Chondrocyte (in vitro differentiated cells): Measurements from ENCODE around the gene TAS1R3. TPM values are rescaled to one million over a fixed set of nuclear protein-coding genes. Genes with fewer than 3 reads are reported as not detected.

ENCODE experiments used
- DNase-seq: peaks from one replicate; pipeline ENCODE4 v3.0.0; 2021; ENCODE audit warnings: mixed read lengths, low spot score
- H3K27ac Mint-ChIP-seq: one replicate; pipeline ENCODE4 v1.8.0; 2021; ENCODE audit warnings: mild to moderate bottlenecking, moderate library complexity, mixed read lengths; ENCODE audit not compliant: unreplicated experiment
- H3K27me3 Mint-ChIP-seq: 2 replicates; pipeline ENCODE4 v1.8.0; 2021; ENCODE audit warnings: low read depth, mixed read lengths
- H3K36me3 Mint-ChIP-seq: 2 replicates; pipeline ENCODE4 v1.8.0; 2021; ENCODE audit warnings: low read depth, mixed read lengths
- H3K4me1 Mint-ChIP-seq: 2 replicates; pipeline ENCODE4 v1.8.0; 2021; ENCODE audit warnings: low read depth, mild to moderate bottlenecking, mixed read lengths
- H3K4me3 Mint-ChIP-seq: one replicate; pipeline ENCODE4 v1.8.0; 2021; ENCODE audit warnings: mild to moderate bottlenecking, moderate library complexity, mixed read lengths; ENCODE audit not compliant: unreplicated experiment
- H3K9me3 Mint-ChIP-seq: 2 replicates; pipeline ENCODE4 v1.8.0; 2021; ENCODE audit warnings: low read depth, mixed read lengths
- total RNA-seq: library from RNA; stranded (reverse); gene quantifications from 3 replicates; pipeline ENCODE4 v1.2.1, GENCODE V29; 2021
- TF ChIP-seq, protein P1 (sequence below): fragments of 200-600 bp; sonication (generic); IDR thresholded peaks from 2 replicates; pipeline ENCODE4 v1.5.0; 2021; ENCODE audit warnings: antibody characterized with exemption, mild to moderate bottlenecking, moderate library complexity

Gene TAS1R3
- total RNA-seq, 1 donor from 2014 or later: 0.37 TPM

DNA sequence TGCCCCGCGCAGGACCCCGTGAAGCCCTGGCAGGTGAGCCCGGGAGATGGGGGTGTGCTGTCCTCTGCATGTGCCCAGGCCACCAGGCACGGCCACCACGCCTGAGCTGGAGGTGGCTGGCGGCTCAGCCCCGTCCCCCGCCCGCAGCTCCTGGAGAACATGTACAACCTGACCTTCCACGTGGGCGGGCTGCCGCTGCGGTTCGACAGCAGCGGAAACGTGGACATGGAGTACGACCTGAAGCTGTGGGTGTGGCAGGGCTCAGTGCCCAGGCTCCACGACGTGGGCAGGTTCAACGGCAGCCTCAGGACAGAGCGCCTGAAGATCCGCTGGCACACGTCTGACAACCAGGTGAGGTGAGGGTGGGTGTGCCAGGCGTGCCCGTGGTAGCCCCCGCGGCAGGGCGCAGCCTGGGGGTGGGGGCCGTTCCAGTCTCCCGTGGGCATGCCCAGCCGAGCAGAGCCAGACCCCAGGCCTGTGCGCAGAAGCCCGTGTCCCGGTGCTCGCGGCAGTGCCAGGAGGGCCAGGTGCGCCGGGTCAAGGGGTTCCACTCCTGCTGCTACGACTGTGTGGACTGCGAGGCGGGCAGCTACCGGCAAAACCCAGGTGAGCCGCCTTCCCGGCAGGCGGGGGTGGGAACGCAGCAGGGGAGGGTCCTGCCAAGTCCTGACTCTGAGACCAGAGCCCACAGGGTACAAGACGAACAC is 1.8 kb downstream of the TAS1R3 start:
- no peak for DNase-seq
- Mint-ChIP-seq H3K36me3 (no peaks in the 10 kb centered on the region), H3K9me3 (no peaks in the 10 kb centered on the region), H3K4me3 (no peak overlapping the region), H3K27me3 (no peaks in the 10 kb centered on the region), H3K27ac (no peak overlapping the region), H3K4me1 (peaks cover 9% of the 10 kb centered on the region)
- TF ChIP-seq, protein P1, sequence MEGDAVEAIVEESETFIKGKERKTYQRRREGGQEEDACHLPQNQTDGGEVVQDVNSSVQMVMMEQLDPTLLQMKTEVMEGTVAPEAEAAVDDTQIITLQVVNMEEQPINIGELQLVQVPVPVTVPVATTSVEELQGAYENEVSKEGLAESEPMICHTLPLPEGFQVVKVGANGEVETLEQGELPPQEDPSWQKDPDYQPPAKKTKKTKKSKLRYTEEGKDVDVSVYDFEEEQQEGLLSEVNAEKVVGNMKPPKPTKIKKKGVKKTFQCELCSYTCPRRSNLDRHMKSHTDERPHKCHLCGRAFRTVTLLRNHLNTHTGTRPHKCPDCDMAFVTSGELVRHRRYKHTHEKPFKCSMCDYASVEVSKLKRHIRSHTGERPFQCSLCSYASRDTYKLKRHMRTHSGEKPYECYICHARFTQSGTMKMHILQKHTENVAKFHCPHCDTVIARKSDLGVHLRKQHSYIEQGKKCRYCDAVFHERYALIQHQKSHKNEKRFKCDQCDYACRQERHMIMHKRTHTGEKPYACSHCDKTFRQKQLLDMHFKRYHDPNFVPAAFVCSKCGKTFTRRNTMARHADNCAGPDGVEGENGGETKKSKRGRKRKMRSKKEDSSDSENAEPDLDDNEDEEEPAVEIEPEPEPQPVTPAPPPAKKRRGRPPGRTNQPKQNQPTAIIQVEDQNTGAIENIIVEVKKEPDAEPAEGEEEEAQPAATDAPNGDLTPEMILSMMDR: no peak

DNA sequence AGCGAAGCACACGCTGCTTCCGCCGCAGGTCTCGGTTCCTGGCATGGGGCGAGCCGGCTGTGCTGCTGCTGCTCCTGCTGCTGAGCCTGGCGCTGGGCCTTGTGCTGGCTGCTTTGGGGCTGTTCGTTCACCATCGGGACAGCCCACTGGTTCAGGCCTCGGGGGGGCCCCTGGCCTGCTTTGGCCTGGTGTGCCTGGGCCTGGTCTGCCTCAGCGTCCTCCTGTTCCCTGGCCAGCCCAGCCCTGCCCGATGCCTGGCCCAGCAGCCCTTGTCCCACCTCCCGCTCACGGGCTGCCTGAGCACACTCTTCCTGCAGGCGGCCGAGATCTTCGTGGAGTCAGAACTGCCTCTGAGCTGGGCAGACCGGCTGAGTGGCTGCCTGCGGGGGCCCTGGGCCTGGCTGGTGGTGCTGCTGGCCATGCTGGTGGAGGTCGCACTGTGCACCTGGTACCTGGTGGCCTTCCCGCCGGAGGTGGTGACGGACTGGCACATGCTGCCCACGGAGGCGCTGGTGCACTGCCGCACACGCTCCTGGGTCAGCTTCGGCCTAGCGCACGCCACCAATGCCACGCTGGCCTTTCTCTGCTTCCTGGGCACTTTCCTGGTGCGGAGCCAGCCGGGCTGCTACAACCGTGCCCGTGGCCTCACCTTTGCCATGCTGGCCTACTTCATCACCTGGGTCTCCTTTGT is 2.6 kb downstream of the TAS1R3 start:
- H3K4me3 Mint-ChIP-seq: no peak overlapping the region
- no peaks in the 10 kb centered on the region for H3K9me3 Mint-ChIP-seq
- no peaks in the 10 kb centered on the region for H3K36me3 Mint-ChIP-seq
- TF ChIP-seq, protein P1: no peak
- no peak overlapping the region for H3K27ac Mint-ChIP-seq
- H3K4me1 Mint-ChIP-seq: peaks cover 9% of the 10 kb centered on the region
- H3K27me3 Mint-ChIP-seq: no peaks in the 10 kb centered on the region
- DNase-seq: no peak

DNA sequence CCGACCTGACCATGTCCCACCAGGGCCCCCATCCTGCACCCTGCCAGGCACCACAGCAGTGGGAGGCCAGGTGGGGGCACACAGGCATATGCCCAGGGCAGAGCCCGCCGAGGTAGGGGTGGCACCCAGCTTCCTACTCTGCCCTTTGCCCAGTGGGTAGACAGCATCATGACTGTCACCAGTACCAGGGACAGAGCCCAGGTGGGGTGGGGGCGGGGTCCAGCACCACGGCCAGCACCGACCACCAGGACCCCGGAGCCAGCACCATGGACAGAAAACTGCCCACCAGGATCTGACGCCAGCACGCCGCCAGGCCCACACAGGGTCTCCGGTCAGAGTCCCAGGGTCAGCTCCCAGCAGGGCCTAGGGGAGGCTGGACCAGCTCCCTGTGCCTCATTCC is 3.8 kb downstream of the TAS1R3 start:
- Mint-ChIP-seq H3K27ac (no peak overlapping the region), H3K27me3 (no peaks in the 10 kb centered on the region), H3K9me3 (no peaks in the 10 kb centered on the region), H3K36me3 (no peaks in the 10 kb centered on the region), H3K4me3 (no peak overlapping the region), H3K4me1 (peaks cover 9% of the 10 kb centered on the region)
- TF ChIP-seq, protein P1: no peak
- no peak for DNase-seq

DNA sequence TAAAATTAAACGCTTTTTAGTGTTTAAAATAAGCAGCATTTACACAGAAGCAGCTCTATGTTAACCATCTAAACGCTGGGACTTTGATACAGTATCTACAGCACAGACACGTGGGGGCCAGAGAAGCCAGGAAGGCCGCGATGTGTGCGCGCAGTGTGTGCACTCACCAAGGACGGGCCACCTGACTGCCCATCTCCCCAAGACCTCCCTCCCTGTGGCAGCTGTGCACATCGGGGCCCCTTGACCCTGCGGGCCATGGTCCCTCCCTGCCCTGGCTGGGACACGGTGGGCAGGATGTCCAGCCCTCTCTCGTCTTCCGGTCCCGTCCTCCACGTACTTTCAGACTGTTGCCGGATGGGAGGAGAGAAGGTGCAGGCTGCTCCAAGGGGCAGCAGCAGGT is 4.2 kb downstream of the TAS1R3 start:
- Mint-ChIP-seq H3K27ac (no peak overlapping the region), H3K36me3 (no peaks in the 10 kb centered on the region)
- TF ChIP-seq, protein P1: no peak

DNA sequence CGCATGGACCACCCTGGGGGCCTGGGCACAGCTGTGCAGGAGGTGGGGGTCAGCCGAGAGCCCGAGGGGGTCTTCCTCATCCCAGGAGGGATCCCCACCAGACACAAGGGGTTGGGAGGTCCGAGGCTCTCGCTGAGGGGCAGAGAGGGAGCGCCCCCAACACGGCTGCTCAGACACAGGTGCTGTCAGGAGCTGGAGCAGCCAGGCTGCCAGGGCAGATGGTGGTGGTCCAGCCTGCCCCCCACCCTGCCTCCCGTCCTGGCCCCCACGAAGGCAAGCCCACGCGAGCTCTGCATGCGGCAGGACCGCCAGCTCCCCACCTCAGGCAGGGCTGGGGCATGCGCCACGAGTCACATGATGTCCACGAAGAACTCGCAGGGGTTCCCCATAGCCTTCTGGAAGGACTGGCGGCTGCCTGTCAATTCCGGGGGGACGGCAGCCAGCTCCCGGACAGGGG is 4.7 kb downstream of the TAS1R3 start:
- DNase-seq: no peak
- no peak overlapping the region for H3K27ac Mint-ChIP-seq
- peaks cover 3% of the 10 kb centered on the region for H3K36me3 Mint-ChIP-seq
- no peaks in the 10 kb centered on the region for H3K27me3 Mint-ChIP-seq
- H3K4me3 Mint-ChIP-seq: no peak overlapping the region
- peaks cover 5% of the 10 kb centered on the region for H3K4me1 Mint-ChIP-seq
- no peaks in the 10 kb centered on the region for H3K9me3 Mint-ChIP-seq
- TF ChIP-seq, protein P1: no peak

More for the DNA sequence above, 4.2 kb downstream of the TAS1R3 start:
- DNase-seq: no peak
- Mint-ChIP-seq H3K9me3 (no peaks in the 10 kb centered on the region), H3K27me3 (no peaks in the 10 kb centered on the region), H3K4me1 (peaks cover 9% of the 10 kb centered on the region), H3K4me3 (no peak overlapping the region)
